Nephron progenitor cell (in vitro differentiated cells): Measurements from ENCODE around the gene HEG1.

Experiments used
- DNase-seq: peaks from one replicate; pipeline ENCODE4 v3.0.0; 2021
- H3K27ac Mint-ChIP-seq: 2 replicates; pipeline ENCODE4 v1.8.0; 2021; ENCODE audit warnings: mild to moderate bottlenecking, moderate library complexity, mixed read lengths
- H3K27me3 Mint-ChIP-seq: 2 replicates; pipeline ENCODE4 v1.8.0; 2021; ENCODE audit warnings: mild to moderate bottlenecking, low read depth, mixed read lengths; ENCODE audit not compliant: poor library complexity
- H3K36me3 Mint-ChIP-seq: 2 replicates; pipeline ENCODE4 v1.8.0; 2021; ENCODE audit warnings: low read depth, mixed read lengths
- H3K4me1 Mint-ChIP-seq: 2 replicates; pipeline ENCODE4 v1.8.0; 2021; ENCODE audit warnings: mixed read lengths
- H3K4me3 Mint-ChIP-seq: 2 replicates; pipeline ENCODE4 v1.8.0; 2021; ENCODE audit warnings: mild to moderate bottlenecking, moderate library complexity, mixed read lengths
- H3K9me3 Mint-ChIP-seq: 2 replicates; pipeline ENCODE4 v1.8.0; 2021; ENCODE audit warnings: mild to moderate bottlenecking, moderate library complexity, mixed read lengths
- TF ChIP-seq, protein P1 (sequence below): fragments of 200-600 bp; sonication (generic); IDR thresholded peaks from 2 replicates; pipeline ENCODE4 v1.5.0; 2021; ENCODE audit warnings: antibody characterized with exemption

HEG1 gene

DNA sequence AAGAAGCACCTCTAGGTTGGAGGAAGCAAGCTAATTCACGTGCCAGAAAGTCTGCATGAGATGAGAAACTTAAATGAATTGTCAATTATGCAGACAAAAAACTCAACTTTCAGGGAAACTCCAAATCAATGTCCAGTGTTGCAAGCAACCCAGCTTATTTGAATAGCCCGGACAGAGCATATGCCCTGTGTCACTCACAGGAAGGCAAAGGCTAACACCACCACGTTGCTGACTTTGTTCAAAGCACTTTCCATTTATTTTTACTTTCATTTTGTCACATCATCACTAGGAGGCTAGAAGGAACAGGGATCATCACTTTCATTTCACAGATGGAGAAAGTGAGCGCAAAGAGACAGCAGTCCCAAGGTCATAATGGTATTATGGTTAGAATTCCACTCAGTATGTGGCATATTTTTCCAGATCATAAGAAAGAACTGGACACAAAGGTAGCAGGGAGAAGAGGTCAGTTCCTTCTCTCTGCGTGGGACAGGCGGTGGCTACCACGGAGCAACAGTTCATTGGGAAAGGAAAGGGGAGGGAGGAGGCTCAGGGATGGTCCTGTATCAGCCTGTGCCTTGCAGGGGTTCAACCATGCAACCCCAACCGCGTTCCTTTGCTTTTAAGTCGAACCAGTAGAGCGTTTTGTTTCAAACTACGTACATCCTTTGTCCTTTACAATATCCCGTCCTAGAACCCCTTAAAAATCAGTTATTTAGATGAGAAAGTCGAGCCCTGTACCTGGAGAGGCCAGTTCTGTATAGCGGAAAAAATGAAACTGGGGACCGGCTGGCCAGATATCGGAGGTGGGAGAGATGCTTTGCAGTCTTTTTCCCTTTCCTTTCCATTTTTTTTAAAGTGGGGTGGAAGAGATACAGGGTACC lies 1.1 kb downstream of the HEG1 start:
- peaks cover 26% of the 10 kb centered on the region for H3K27me3 Mint-ChIP-seq
- H3K27ac Mint-ChIP-seq, result no peak overlapping the region
- H3K36me3 Mint-ChIP-seq, result peaks cover 4% of the 10 kb centered on the region
- TF ChIP-seq, protein P1, sequence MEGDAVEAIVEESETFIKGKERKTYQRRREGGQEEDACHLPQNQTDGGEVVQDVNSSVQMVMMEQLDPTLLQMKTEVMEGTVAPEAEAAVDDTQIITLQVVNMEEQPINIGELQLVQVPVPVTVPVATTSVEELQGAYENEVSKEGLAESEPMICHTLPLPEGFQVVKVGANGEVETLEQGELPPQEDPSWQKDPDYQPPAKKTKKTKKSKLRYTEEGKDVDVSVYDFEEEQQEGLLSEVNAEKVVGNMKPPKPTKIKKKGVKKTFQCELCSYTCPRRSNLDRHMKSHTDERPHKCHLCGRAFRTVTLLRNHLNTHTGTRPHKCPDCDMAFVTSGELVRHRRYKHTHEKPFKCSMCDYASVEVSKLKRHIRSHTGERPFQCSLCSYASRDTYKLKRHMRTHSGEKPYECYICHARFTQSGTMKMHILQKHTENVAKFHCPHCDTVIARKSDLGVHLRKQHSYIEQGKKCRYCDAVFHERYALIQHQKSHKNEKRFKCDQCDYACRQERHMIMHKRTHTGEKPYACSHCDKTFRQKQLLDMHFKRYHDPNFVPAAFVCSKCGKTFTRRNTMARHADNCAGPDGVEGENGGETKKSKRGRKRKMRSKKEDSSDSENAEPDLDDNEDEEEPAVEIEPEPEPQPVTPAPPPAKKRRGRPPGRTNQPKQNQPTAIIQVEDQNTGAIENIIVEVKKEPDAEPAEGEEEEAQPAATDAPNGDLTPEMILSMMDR, result no peak
- peak overlapping the region; percentile 89 for H3K4me3 Mint-ChIP-seq
- peaks cover 58% of the 10 kb centered on the region for H3K4me1 Mint-ChIP-seq
- no peaks in the 10 kb centered on the region for H3K9me3 Mint-ChIP-seq
- no peak for DNase-seq

GRCh38 chr3:125054062-125054448 lies 1.7 kb downstream of the HEG1 start:
- no peaks in the 10 kb centered on the region for H3K9me3 Mint-ChIP-seq
- peak overlapping the region; percentile 89 for H3K4me3 Mint-ChIP-seq
- H3K4me1 Mint-ChIP-seq, result peaks cover 58% of the 10 kb centered on the region
- no peak overlapping the region for H3K27ac Mint-ChIP-seq
- DNase-seq, result no peak
- peaks cover 4% of the 10 kb centered on the region for H3K36me3 Mint-ChIP-seq
- peaks cover 26% of the 10 kb centered on the region for H3K27me3 Mint-ChIP-seq
- TF ChIP-seq, protein P1, result no peak

GRCh38 chr3:125053304-125053699 lies 2.5 kb downstream of the HEG1 start:
- TF ChIP-seq, protein P1, result no peak
- Mint-ChIP-seq H3K4me3 (no peak overlapping the region), H3K36me3 (peaks cover 4% of the 10 kb centered on the region), H3K4me1 (peaks cover 58% of the 10 kb centered on the region), H3K9me3 (no peaks in the 10 kb centered on the region), H3K27ac (no peak overlapping the region), H3K27me3 (peaks cover 26% of the 10 kb centered on the region)
- no peak for DNase-seq

- Mint-ChIP-seq H3K27ac (no peak overlapping the region), H3K4me3 (peak overlapping the region; percentile 49), H3K36me3 (peaks cover 4% of the 10 kb centered on the region), H3K27me3 (peaks cover 23% of the 10 kb centered on the region), H3K4me1 (peaks cover 58% of the 10 kb centered on the region), H3K9me3 (no peaks in the 10 kb centered on the region)
- TF ChIP-seq, protein P1, result no peak
- no peak for DNase-seq
Measured at GRCh38 chr3:125052624-125053303, 3.0 kb downstream of the HEG1 start.

DNA sequence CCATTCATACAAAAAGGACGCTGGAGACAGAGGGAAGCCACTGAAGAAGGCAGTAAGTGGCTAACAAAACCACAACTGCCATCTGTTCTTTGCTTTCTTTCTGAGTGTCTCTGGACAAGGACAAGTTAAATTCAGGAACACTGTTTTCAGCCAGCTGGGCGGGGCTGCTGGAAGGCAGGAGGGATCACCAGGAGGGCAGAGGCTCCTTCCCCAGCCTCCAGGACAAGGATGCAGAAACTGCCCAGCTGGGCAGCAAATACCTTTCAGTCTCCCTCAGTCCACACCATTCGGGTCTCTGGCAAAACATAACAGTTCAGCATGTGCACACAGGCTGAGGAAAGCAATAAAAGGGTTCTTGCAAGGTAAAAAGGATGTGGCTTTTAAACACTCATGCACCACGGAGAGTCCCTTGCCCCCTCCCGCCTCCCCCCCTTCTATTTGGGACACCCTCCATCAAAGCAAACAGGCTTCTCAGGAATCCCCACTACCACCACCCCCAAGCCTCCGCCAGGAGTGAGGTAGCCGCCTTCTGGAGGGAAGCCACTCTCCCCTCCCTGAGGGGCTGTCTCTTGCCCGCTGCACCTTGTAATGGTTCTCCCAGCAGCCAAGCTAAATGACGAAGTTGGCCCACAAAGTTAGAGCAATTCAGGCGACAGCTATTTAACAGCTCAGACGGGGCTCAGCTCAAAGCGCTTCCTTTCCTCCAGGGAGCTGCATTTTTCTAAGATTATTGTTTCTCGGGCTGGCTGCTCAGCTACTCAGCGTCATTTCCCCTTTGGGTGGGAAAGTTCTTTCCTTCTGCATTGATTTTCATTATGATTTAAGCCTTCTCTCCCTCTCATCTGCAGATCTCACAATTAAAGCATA lies 3.8 kb downstream of the HEG1 start:
- H3K9me3 Mint-ChIP-seq, result no peaks in the 10 kb centered on the region
- peaks cover 19% of the 10 kb centered on the region for H3K27me3 Mint-ChIP-seq
- peaks cover 4% of the 10 kb centered on the region for H3K36me3 Mint-ChIP-seq
- peaks cover 54% of the 10 kb centered on the region for H3K4me1 Mint-ChIP-seq
- TF ChIP-seq, protein P1, result no peak
- H3K27ac Mint-ChIP-seq, result peak overlapping the region; percentile 18
- peak overlapping the region; percentile 49 for H3K4me3 Mint-ChIP-seq
- peak; percentile 31 for DNase-seq
